NCI-H146 treated with DMSO at 0.1 percent for 48 hours (cell line): ENCODE data around the gene DRGX.

ENCODE experiments used
- DNase-seq: peaks from one replicate; lab custom pipeline; 2025; ENCODE audit not compliant: unreplicated experiment; lab: John Stamatoyannopoulos, UW

The DRGX gene

GRCh38 chr10:49348593-49348992, 47.3 kb downstream of the DRGX start:
- no peak for DNase-seq

GRCh38 chr10:49347827-49348226, 48.1 kb downstream of the DRGX start:
- no peak for DNase-seq

- DNase-seq: no peak
Measured at GRCh38 chr10:49347342-49347741, 48.5 kb downstream of the DRGX start.

GRCh38 chr10:49344840-49345239, 51.0 kb downstream of the DRGX start:
- DNase-seq: no peak

GRCh38 chr10:49338604-49339003, 57.3 kb downstream of the DRGX start:
- no peak for DNase-seq

- no peak for DNase-seq
Measured at GRCh38 chr10:49335364-49335972, 60.4 kb downstream of the DRGX start.

DNA sequence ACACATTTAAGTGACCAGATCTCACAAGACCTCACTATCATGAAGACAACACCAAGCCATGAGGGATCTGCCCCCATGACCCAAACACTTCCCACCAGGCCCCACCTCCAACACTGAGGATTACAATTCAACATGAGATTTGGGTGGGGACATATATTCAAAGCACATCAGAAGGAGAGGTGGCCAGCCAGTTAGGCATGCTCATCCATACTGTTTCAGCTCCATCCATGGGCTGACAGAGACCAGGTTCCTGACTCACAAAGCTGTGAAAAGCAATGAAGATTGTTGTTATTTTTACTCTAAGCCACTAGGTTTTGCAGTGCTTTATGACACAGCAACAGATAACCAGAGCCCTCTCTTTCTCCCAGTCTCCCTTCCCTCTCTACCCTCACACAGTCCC, 60.9 kb downstream of the DRGX start:
- no peak for DNase-seq

GRCh38 chr10:49333192-49333591, 62.7 kb downstream of the DRGX start:
- no peak for DNase-seq

- DNase-seq: no peak
Measured at GRCh38 chr10:49332768-49333167, 63.1 kb downstream of the DRGX start.

DNA sequence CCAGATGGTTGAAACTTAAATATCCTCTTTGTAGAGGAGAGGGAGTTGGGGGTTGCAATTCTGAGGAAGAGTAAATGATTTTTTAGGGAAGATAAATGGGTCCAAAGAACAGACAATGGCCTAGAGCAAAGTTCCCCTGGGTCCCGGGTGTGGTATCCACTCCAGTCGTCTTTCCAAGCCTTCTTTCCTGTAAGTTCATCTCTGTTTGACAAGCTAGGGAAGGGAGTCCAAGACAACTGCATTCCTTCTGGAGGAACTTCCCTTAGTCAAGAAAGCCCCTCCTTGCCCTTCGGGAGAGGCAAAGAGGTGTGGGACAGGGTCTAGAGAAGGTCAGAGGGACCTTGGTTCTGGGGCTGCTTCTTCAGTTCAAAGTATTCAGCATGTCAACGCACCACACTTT, 63.6 kb downstream of the DRGX start:
- DNase-seq: no peak

- DNase-seq: no peak
Measured at GRCh38 chr10:49331431-49331830, 64.5 kb downstream of the DRGX start.

DNA sequence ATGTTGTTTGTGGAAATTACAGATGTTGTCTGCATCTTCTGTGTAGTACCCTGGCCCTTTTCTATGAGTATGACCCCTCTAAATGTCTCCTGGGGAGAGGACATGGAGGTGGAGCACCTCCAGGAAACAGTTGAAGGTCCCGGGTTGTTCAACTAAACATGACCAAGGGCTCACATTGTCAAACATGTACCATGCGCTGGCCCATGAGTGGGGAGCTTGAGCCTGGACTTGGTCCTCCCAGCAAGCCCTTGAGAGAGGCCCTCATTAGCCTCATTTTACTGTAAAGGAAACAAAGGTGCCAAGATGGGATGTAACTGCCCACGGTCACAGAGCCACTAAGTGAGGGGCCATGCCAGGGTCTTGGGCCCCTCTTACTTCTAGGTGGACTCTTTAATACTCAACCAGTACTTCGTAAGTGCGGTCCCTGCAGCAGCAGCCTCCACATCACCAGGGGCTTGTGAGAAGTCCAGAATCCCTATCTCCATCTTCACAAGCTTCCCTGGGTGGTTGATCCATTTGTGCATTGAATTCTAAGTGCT, 65.7 kb downstream of the DRGX start:
- no peak for DNase-seq

DNA sequence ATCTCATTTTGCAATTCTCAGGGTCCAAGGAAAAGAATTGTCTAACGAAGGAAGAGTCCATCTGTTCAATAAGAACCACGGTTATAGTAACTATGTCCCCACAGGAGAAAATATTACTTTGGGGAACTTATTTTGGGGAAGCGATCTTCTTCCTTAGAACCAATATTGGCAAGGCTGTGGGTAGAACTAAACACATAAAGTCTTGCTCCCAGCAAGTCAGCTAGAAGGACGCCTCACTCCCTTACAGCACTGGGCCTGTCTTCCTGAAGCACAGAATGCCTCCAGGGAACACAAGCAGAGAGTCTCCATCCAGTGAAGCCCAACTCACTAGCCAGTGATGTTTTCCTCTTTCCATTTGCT, 66.8 kb downstream of the DRGX start:
- DNase-seq: no peak

DNA sequence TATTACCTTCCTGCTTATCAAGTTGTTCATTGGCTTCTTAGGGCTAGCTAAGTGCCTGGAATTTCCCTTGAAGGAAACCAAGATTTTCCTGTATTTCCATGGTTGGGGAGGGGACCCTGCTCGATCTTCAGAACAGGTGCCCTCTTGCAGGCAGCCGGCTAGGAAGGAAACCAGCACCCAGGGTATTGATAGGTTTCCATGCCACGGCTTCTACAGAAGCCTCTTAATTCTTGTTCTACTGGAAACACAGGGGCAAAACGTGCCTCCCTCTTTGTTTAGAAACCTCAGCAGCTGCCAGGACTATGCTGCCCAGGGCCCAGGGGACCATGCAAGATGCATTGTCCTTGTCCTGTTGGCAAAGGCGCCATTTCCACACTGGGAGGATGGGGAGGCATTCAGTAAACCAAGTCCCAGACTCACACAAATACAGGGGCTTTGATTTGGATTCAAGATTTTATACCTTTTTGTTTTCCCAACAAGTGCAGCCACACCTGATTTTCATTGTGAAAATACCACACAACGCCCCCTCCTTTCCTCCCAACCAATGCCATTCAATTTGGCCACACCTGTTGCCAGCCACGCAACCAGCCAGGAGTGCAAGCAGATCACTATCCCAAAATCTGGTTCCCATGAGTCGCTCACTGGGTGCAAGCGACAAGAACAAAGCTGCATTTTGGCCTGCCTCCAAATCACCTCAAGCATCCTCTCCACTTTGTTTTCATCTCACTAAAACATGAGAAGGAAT, 67.3 kb downstream of the DRGX start:
- no peak for DNase-seq

GRCh38 chr10:49327036-49327813, 68.7 kb downstream of the DRGX start:
- no peak for DNase-seq

DNA sequence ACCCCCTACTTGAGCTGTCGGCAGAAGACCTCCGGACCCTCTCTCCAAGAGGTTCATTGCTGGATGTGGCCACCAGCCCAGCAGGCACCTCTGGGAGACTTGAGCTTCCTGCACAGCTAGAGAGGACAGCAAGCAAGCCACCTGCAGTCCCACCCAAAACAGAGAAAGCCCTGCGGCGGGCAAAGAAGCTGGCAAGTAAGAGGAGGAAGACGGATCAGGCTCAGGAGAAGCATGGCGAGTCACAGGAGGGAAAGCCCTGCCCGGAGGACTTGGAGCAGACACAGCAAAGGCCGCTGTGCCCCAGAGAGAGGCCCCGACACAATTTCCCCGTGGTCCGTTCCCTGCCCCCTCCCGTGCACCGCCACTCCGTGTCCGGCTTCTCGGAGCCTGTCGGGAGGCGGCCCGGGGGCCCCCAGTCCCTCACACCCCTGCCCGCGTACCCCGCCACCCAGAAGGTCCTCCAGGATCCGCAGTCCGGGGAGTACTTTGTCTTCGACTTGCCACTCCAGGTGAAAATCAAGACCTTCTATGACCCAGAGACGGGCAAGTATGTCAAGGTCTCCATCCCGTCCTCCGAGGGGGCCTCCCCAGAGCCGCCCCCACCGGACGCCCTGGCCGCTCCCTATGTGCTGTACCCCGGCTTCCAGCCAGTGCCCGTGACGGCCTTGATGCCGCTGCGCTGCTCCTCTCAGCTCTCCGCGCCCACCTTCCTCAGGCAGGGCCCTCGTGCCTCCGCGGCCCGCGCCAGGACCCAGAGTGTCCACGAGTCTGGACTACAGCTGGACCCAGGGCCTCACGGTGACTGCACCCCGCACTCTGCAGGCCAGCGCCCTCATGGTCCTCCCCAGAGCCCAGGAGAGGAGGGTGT, 69.7 kb downstream of the DRGX start:
- DNase-seq: no peak

DNA sequence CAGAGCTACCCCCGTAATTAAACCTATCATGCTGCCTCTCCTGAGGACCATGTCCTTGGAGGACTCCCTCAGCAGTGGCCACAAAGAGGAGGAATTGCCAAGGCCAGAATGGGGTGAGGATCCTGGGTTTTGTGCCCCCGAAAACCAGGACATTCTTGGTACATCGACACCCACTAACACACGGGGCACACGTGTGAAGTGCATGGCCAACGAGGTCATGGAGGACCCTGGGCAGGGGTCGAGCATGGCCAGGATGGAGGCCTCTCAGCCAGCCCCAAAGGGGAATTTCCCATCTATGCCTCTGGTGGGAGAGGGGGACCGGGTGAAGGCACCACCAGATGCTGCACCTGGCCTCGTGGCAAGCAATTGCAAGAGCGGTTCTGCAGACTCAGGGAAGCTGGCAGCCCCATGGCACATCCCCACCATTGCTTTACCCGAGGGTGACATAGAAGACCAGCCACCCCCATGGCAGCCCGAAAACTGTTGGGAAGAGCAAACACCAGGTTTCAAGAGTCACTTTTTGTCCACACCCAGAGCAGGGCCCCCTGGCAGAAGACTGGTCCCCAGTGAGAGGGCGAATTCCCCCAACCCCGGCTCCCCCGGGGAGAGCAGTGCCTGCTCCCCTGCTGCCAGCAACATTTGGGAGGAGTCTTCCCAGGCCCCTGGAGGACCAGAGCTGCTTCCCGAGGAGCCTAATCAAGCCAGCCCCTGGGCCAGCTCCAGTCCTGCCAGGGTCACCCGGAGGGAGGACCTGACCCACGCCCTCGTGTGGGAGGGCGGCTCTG, 70.6 kb downstream of the DRGX start:
- DNase-seq: no peak

DNA sequence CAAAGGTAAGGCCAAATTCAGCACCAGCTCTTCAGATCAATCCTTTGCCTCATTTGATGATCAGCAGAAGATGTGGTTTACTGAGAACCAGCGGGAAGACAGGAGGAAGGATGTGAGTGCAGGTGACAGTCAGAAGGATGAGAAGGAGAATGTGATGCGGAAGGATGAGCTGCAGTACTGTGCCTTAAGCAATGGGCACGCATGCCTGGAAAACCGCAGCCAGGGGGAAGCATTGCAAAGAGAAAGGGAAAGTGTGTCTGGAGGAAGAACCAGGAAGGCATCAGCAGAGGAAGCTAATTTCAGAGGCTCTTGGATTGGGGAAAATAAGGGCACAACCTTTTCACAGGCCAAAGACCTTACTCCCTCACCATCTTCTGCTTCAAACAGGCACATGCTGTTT, 71.2 kb downstream of the DRGX start:
- DNase-seq: no peak

DNA sequence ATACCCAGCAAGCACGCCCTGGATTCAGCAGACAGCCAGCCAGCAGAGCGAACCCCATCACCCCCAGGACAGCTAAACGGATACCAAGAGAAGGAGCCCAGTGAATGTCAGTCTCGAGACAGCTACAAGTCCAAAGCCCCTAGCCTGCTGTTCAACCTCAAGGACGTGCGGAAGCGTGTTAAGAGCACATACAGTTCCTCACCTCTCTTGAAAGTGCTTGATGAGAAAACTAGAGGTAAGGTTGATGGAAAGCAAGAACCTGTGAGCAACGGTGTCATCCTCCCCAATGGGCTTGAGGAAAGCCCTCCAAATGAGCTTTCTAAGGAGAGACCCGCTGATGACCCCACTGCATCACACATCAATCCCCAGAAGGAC, 72.0 kb downstream of the DRGX start:
- DNase-seq: no peak

- DNase-seq: no peak
Measured at GRCh38 chr10:49323171-49323895, 72.6 kb downstream of the DRGX start.
